Measurements from ENCODE around the gene AIG1. TPM values are rescaled to one million over a fixed set of nuclear protein-coding genes. Genes with fewer than 3 reads are reported as not detected.

The AIG1 gene
- total RNA-seq, 2 donors from 2014 or later: 41.3 to 67.0 TPM

- WGBS: 96% methylated on average over 7 of the region's 7 CpGs
- DNase-seq (ENCODE audit: low spot score): no peak
- Histone ChIP-seq H3K4me3 (no peak overlapping the region), H3K27ac (no peak overlapping the region), H3K9me3 (no peaks in the 10 kb centered on the region), H3K27me3 (replicated peaks; ENCODE audit: insufficient read depth) (no peaks in the 10 kb centered on the region), H3K36me3 (no peaks in the 10 kb centered on the region), H3K4me1 (replicated peaks) (no peaks in the 10 kb centered on the region)
- intact Hi-C loops (cut with DNase I): no loop called here
- TF ChIP-seq POLR2AphosphoS5 (IDR thresholded peaks at IDR 0.05): no peak
- TF ChIP-seq POLR2A (IDR thresholded peaks at IDR 0.05): no peak
- TF ChIP-seq CTCF (IDR thresholded peaks at IDR 0.05): no peak
These were observed 200.2 kb downstream of the AIG1 start for GRCh38 chr6:143260857-143261256.

GRCh38 chr6:143261899-143262436 is 201.3 kb downstream of the AIG1 start:
- Histone ChIP-seq H3K27me3 (replicated peaks; ENCODE audit: insufficient read depth) (no peaks in the 10 kb centered on the region), H3K27ac (no peak overlapping the region), H3K36me3 (no peaks in the 10 kb centered on the region), H3K9me3 (no peaks in the 10 kb centered on the region), H3K4me1 (replicated peaks) (no peaks in the 10 kb centered on the region), H3K4me3 (no peak overlapping the region)
- no peak for DNase-seq (ENCODE audit: low spot score)
- TF ChIP-seq POLR2A (IDR thresholded peaks at IDR 0.05) (no peak), CTCF (IDR thresholded peaks at IDR 0.05) (no peak), POLR2AphosphoS5 (IDR thresholded peaks at IDR 0.05) (no peak)
- intact Hi-C loops (cut with DNase I): no loop called here
- 68% methylated on average over 3 of the region's 3 CpGs for WGBS

GRCh38 chr6:143262859-143263258 is 202.2 kb downstream of the AIG1 start:
- H3K27me3 ChIP-seq (replicated peaks; ENCODE audit: insufficient read depth): no peaks in the 10 kb centered on the region
- no peaks in the 10 kb centered on the region for H3K9me3 ChIP-seq
- TF ChIP-seq CTCF (IDR thresholded peaks at IDR 0.05) (no peak), POLR2AphosphoS5 (IDR thresholded peaks at IDR 0.05) (no peak), POLR2A (IDR thresholded peaks at IDR 0.05) (no peak)
- H3K4me1 ChIP-seq (replicated peaks): no peaks in the 10 kb centered on the region
- 98% methylated on average over 2 of the region's 2 CpGs for WGBS
- no peaks in the 10 kb centered on the region for H3K36me3 ChIP-seq
- intact Hi-C loops (cut with DNase I): no loop called here
- H3K4me3 ChIP-seq: no peak overlapping the region
- DNase-seq (ENCODE audit: low spot score): no peak
- H3K27ac ChIP-seq: no peak overlapping the region

GRCh38 chr6:143264379-143264778 is 203.7 kb downstream of the AIG1 start:
- H3K27me3 ChIP-seq (replicated peaks; ENCODE audit: insufficient read depth): no peaks in the 10 kb centered on the region
- no peak for DNase-seq (ENCODE audit: low spot score)
- 94% methylated on average over 5 of the region's 5 CpGs for WGBS

More at GRCh38 chr6:143264379-143264778, 203.7 kb downstream of the AIG1 start:
- H3K36me3 ChIP-seq: no peaks in the 10 kb centered on the region
- intact Hi-C loops (cut with DNase I): no loop called here
- TF ChIP-seq POLR2AphosphoS5 (IDR thresholded peaks at IDR 0.05) (no peak), CTCF (IDR thresholded peaks at IDR 0.05) (no peak), POLR2A (IDR thresholded peaks at IDR 0.05) (no peak)
- no peak overlapping the region for H3K4me3 ChIP-seq
- H3K9me3 ChIP-seq: no peaks in the 10 kb centered on the region
- H3K4me1 ChIP-seq (replicated peaks): no peaks in the 10 kb centered on the region
- H3K27ac ChIP-seq: no peak overlapping the region
